A673 (cell line): Measurements from ENCODE around the gene CADPS2.

Experiments used
- EZH2 ChIP-seq: fragments of 200-600 bp; sonication (generic); IDR thresholded peaks from 2 replicates; pipeline ENCODE4 v1.6.1; 2017; ENCODE audit warnings: borderline replicate concordance, low read depth, mild to moderate bottlenecking, mixed read lengths, antibody characterized with exemption, low read length; ENCODE audit not compliant: poor library complexity, severe bottlenecking
- TF ChIP-seq, protein P1 (sequence below): fragments of 300-800, 200-600 bp; sonication (generic); conservative IDR thresholded peaks from 2 replicates; pipeline ENCODE4 v1.5.1; 2017; ENCODE audit warnings: low read depth, mild to moderate bottlenecking, antibody characterized with exemption, low read length, moderate library complexity, mixed read lengths

DNA sequence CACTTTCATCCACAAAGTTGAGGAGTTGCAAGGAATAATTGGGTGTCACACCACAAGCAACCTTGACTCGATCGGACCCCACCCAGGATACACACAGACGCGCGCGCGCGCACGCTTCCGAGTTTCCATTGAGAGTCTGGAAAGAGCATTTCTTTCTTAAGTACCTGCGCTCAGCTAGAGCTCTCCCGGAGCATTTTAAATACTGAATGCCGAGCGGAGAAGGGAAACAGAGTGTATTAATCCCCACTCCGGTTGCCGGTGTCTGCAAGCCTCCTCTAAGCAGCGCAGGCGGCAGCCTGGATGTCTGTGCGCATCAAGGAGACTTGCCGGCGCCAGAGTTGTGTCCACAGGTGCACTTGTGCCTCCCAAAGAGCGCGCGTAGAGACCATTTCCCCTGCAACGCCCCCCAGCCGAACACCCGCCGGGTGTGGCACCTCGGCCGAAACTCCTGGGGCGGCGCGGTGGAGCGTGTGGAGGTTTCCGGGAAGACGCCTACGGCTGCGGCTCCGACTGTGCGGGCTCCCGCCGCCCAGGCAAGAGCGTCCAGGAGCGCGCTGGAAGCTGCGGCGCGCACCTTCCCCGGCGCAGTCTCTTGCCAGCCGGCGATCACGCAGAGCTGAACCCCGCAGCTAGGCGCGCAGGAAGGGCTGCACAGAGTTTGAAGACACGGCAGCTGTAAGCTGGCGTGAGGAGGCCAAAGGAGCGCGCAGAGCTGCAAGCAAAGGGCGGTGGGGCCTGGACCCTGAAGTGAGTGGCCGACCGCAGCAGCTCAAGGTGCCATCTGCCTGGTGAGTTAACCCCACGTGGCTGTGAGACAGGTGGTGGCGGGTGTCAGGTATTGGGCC, 580.6 kb downstream of the CADPS2 start:
- TF ChIP-seq, protein P1, sequence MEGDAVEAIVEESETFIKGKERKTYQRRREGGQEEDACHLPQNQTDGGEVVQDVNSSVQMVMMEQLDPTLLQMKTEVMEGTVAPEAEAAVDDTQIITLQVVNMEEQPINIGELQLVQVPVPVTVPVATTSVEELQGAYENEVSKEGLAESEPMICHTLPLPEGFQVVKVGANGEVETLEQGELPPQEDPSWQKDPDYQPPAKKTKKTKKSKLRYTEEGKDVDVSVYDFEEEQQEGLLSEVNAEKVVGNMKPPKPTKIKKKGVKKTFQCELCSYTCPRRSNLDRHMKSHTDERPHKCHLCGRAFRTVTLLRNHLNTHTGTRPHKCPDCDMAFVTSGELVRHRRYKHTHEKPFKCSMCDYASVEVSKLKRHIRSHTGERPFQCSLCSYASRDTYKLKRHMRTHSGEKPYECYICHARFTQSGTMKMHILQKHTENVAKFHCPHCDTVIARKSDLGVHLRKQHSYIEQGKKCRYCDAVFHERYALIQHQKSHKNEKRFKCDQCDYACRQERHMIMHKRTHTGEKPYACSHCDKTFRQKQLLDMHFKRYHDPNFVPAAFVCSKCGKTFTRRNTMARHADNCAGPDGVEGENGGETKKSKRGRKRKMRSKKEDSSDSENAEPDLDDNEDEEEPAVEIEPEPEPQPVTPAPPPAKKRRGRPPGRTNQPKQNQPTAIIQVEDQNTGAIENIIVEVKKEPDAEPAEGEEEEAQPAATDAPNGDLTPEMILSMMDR, result no peak
- no peak for TF ChIP-seq EZH2
